Measurements from ENCODE around the gene DCUN1D3.

- TF ChIP-seq POLR2AphosphoS5 (IDR thresholded peaks at IDR 0.05) (peak in 1 of 3 donors; percentile 53), CTCF (IDR thresholded peaks at IDR 0.05) (no peak)
These were observed 47.0 kb downstream of the DCUN1D3 start for GRCh38 chr16:20853143-20853542.
